KOPT-K1 (cell line): ENCODE data around the gene NRARP.

Experiments used
- H3K27ac ChIP-seq: fragments of 200-600 bp; sonication (generic); 2 replicates; pipeline ENCODE4 v1.5.1; 2016; ENCODE audit warnings: antibody characterized with exemption, mild to moderate bottlenecking, low read depth, low read length; ENCODE audit not compliant: poor library complexity, severe bottlenecking
- H3K36me3 ChIP-seq: fragments of 200-600 bp; sonication (generic); 2 replicates; pipeline ENCODE4 v1.5.1; 2017; ENCODE audit warnings: antibody characterized with exemption, mild to moderate bottlenecking, low read length, moderate library complexity; ENCODE audit not compliant: insufficient read depth
- H3K9me3 ChIP-seq: fragments of 200-600 bp; sonication (generic); 2 replicates; pipeline ENCODE4 v1.5.1; 2017; ENCODE audit warnings: antibody characterized with exemption, low read length, mild to moderate bottlenecking; ENCODE audit not compliant: insufficient read depth, poor library complexity, severe bottlenecking

Gene NRARP

DNA sequence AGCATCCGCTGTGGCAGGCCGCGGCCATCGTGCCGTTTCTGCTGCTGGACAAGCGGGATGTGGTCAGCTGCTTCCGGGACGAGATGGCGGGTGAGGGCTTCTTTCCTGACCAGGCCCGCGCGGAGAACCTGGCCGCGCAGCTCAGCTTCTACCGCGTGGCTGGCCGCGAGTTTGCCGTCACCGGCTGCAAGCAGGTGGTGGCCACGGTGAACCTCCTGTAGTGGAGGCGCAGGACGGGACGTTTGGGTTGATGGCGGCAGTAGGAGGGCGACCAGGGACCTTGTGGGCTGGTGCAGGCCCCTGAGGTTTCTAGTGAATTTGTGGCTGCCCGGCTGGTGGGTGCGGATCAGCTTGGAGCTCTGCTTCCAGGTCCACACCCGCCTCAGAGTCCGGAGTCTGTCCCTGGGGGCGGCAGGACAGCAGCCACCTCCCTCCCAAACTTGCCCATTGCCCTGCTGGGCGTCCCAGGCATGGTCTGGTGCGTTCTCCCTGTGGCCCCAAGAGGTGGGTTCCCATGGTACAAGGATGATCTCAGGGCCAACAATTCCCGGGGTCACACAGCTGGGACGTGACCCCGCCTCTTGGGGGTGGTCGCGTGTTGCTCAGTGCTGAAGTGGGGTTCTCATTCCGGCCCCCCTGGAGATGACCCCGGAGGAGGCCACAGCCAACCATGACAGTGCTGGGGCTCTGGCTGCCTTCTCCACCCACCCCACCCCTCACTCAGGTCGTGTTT lies 22.2 kb downstream of the NRARP start:
- Histone ChIP-seq H3K36me3 (no peaks in the 10 kb centered on the region), H3K27ac (no peak overlapping the region), H3K9me3 (no peaks in the 10 kb centered on the region)

DNA sequence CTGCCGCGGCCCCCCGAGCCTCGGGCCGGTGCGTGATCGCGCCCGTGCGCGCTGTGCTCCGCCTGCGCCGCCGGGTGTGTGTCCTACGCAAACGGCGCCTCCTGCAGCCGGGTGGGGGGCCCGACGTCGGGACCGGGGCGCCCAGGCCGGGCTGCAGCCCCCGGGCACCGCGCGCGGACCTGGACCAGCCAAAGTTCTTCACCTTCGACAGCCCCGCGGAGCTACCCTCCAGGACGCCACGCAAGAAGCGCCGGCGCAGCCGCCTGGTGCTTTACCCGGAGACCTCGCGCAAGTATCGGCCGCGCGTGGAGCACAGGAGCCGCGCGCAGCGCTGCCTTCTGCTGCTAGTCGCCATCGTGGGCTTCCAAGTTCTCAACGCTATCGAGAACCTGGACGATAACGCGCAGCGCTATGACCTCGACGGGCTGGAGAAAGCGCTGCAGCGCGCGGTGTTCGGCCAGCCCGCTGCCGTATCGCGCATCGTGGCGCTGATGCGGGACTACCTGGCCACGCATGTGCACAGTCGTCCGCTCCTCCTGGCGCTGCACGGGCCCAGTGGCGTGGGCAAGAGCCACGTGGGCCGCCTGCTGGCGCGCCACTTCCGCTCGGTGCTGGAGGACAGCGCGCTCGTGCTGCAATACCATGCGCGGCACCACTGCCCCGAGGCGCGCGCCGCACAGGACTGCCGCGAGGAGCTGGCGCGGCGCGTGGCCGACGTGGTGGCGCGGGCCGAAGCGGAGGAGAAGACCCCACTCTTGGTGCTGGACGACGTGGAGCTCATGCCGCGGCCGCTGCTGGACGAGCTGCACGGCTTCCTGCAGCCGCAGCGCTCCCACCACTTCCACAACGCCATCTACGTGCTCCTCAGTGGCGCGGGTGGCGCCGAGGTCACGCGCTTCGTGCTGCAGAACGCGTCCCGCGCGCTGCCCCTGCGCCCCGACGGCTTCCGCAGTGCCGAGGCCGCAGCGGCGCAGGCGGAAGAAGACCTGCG lies 23.1 kb downstream of the NRARP start:
- no peaks in the 10 kb centered on the region for H3K9me3 ChIP-seq
- peaks cover 2% of the 10 kb centered on the region; the same call in 1 of the 2 replicates for H3K36me3 ChIP-seq
- no peak overlapping the region for H3K27ac ChIP-seq

DNA sequence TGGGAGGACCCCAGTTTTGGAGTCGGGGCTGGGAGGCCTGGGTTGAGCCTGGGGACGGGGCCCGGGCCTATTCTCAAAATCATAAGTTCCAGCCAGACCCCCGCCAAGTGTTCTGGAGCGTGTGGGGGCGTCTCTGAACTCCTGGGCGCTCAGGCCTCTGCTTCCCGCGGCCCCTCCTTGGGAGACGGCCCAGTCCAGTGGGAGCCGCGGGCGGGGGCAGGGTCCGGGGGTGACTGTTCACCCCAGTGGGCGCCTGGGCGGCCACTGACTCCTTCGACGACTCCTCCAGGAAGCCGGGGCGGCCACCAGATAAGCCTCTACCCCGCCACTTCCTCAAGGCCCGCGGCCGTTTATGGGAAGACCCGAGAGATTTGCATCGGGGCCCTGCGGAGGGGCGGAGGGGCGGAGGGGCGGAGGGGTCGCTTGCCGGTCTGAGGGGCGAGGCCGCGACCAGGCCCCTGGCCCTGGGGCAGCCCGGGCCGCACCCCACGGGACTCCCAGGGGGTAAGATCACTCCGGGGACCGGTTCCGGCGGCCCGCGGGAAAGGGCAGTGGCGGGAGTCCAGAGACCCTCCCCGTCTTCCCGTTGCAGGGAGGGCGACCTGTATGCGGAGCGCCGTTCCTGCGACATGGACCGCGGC lies 23.9 kb downstream of the NRARP start:
- H3K9me3 ChIP-seq = no peaks in the 10 kb centered on the region
- no peak overlapping the region for H3K27ac ChIP-seq
- H3K36me3 ChIP-seq = peaks cover 8% of the 10 kb centered on the region

DNA sequence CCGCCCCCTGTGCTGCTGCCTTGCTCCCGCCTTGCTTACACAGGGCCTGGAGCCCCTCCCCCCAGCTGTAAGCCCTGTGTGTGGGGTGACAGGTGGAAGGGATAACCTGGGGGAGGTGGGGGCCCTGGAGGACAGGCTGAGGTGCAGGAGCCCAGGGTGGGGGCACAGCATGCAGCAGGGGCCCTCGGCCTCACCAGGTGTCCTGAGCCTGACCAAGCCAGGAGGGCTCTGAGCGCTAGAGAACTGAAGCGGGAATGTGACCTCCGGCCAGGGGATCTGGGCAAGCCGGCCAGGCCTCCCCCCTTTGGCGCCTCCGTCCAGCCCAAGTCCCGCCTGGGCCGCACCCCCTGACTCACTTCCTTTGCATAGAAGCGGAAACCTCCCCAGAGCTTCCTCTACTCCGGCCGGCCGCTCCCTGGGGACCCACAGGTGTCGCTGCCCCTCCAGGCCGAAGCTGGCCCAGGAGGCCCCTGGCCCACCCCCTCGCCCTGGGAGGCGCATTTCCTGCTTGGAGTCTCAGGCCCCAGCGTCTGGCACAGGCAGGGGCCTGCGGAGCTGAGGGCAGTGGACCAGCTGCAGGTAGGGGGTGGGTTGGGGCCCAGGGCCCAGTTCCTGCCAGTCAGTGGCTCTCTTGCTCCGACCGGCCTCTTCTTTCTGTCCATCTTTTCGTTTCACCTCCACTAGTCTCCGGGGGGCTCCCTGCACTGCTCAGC lies 24.6 kb downstream of the NRARP start, which contains the start of gene TOR4A:
TSS of gene TOR4A (plus strand) at position 398 of the 713 bp plus-strand sequence. CDS start 964 bp downstream, outside the sequence.
- H3K9me3 ChIP-seq = no peaks in the 10 kb centered on the region
- peaks cover 15% of the 10 kb centered on the region for H3K36me3 ChIP-seq
- no peak within 1 kb of the TSS for H3K27ac ChIP-seq

DNA sequence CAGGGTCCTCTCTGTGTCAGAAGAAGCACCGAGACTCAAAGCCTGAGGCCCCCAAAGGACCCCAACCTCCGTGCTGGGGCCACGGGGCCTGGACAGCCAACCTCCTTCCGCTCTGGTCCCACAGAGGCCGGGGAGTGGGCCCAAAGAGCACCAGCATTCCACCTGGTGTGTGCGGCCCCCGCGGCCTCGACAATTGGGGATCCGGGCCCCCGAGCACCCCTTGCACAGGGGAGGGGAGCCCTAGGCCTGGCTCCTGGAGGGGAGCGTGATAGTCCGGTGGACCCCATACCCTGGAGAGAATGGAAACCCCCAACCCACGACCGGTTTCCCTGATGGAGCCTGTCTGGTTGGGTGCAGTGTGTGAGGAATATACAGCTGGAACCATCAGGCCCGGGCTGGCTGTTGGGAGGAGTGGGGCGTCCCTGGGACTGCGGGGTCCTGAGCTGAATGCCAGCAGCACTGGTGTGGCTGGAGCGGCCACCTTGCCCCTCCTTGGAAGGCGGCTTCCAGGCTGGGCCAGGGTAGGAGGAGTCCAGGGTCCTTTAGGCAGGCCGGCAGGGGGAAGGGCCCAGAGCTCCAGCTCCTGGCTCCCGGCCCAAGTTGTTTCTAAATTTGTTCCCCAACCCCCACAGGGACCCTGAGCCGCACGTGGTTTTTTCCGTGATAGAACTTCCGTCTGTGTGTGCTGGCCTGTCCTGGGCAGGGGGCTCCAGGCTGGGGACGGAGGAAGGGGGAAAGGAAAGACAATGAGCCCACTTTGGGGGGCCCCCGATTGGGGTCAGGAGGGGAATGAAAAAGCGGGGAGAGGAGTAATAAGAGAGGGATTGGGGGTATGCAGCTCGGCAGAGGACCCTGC lies 25.4 kb downstream of the NRARP start:
- Histone ChIP-seq H3K36me3 (peaks cover 20% of the 10 kb centered on the region), H3K9me3 (no peaks in the 10 kb centered on the region), H3K27ac (no peak overlapping the region)

DNA sequence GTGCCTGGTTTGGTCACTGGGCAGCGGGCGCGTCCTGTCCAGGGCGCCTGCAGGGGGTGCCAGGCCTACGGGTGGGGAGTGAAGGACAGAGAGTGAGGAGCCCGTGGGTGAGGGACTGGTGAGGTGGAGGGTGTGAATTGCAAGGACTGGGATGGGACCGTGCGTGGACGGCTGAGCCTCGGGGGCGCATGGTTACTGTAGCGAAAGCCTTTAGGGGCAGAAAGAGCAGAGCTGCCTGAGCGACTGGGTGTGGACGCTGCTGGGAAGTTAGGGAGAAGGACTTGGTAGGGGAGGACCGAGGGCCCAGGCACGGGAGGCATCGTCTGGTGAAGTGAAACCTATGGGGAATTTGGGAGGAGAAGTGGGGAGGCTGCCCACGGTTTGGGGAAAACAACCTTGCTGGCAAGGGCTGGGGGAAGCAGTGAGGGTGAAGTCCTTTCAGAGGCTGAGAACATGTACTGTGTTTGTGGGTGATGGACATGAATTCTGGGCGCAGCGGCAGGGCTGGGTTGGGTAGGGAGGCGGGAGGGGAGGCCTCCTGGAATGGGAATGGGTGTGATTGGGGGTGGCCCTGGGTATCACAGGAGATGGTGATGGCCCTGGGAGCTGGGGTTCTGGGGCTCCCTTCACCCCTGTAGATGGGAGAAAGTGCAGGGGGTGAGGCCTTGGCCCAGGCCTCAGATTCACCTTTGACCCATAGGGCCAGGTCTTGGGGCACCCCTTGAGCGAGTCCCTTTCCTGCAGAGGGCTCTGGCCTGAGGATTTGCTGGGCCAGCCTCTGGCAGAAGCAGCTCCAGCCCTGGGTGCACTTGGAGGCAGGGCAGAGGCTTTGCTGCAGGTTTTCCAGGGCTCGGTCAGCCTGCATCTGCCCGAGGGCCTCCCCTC lies 26.2 kb downstream of the NRARP start:
- no peak overlapping the region for H3K27ac ChIP-seq
- H3K9me3 ChIP-seq = no peaks in the 10 kb centered on the region
- peaks cover 20% of the 10 kb centered on the region for H3K36me3 ChIP-seq

DNA sequence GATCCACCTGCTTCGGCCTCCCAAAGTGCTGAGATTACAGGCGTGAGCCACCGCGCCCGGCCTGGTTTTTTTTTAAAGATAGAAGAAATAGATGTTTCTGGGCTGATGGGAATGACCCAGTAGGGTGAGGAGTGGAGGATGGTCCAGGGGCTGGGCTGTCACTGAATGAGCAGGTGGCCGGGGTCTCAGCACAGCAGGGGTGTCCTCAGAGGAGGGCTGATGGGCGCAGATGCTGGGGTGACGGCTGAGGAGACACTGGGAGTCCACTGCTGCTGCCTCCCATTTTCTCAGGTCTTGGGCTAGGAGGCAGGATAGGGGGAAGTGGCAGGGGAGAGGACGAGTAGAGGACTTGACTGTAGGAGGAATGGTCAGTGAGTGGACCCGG lies 26.9 kb downstream of the NRARP start:
- peaks cover 20% of the 10 kb centered on the region for H3K36me3 ChIP-seq
- no peak overlapping the region for H3K27ac ChIP-seq
- no peaks in the 10 kb centered on the region for H3K9me3 ChIP-seq

DNA sequence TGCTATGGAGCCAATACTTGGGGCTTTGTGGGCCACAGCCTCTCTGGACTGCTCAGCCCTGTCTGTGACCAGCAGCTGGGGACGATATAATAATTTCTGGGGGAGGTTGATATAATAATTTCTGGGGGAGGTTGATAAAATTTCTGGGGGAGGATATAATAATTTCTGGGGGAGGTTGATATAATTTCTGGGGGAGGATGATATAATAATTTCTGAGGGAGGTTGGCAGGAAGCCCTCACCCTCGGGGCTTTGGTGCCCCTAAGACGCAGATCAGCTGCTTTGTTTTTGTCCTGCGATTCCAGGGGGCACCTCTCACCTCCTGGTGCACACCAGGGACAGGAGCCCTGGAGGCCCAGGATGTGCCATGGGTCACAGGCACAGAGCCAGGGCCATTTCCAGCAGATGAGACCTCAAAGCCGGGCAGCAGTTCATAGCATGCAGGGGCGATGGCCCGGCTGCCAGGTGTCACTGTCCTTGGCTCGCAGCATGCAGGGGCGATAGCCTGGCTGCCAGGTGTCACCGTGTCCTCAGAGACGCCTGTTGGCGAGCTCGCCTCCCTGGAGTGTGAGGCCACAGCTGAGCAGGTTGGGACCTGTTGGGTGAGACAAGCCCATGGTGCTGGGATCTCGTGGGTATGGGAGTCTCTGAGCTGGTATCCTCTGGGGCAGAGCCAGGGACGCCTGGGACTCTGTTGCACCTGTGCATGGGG lies 28.3 kb downstream of the NRARP start:
- Histone ChIP-seq H3K27ac (no peak overlapping the region), H3K36me3 (peaks cover 32% of the 10 kb centered on the region), H3K9me3 (no peaks in the 10 kb centered on the region)

DNA sequence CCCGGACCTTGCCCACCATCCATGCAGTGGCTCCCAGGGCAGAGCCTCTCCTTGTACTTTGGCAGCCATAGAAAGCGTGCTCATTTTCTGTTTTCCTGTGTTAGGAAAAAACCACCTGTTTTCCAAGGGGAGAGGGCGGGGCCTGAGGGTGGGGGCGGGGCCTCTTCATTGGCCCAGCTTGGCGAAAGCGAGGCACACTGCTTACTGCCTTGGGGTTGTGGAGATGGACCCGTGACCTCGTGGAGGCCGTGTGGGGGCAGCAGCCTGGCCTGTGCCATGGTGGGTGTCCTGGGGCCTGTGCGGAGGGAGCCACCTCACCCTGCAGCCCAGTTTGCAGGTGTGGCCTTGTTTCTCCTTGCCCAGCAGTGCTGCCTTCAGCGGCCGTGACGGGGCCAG lies 29.0 kb downstream of the NRARP start:
- H3K27ac ChIP-seq = no peak overlapping the region
- no peaks in the 10 kb centered on the region for H3K9me3 ChIP-seq
- H3K36me3 ChIP-seq = peaks cover 38% of the 10 kb centered on the region

DNA sequence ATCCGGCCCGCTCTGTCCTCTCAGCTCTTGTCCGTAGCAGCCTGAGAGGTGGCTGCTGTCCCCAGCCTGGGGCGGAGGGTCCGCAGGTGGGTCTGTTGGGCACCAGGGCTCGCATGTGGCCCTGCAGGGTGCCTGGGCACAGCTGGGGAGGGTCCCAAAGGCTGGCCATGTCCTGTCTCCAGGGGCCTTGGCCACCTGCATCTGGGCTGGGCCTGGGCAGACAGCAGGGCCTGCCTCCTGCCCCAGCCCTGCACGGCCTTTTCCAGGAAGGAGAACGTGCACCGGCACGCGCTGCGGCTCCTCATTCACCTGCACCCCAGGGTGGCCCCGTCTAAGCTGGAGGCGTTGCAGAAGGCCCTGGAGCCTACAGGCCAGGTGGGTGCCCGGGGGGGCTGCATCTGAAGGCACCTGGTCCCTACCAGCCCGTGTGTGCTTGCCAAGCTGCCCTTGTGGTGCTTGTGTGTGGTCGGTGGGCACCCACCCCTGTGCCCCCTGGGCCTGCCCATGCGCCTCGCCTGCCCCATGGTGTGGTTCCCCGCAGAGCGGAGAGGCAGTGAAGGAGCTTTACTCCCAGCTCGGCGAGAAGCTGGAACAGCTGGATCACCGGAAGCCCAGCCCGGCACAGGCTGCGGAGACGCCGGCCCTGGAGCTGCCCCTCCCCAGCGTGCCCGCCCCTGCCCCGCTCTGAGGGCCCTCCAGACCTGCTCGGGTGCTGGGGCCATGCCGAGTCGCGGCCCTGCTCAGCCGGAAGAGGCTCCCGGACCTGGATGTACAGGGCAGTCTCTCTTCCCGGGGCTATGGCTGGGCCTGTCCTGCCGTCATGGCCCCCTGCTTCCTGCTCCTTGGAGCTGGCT lies 29.6 kb downstream of the NRARP start:
- peaks cover 44% of the 10 kb centered on the region for H3K36me3 ChIP-seq
- no peak overlapping the region for H3K27ac ChIP-seq
- H3K9me3 ChIP-seq = no peaks in the 10 kb centered on the region

DNA sequence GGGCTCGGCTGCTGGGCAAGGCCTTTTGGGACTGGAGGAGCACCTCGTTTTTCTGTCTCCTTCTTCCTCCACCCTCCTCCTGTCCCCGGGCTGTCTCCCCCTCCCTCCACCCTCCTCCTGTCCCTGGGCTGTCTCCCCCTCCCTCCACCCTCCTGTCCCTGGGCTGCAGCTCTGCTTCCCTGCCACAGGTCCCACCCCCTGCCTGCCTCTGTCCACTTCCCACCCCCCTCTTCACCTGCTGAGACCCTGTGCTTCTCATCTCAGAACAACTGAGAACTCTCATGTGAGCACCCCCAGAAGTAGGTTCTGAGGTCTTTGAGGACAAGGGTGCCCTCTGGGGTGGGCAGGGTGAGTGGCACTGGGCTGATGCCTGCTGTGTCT lies 30.4 kb downstream of the NRARP start:
- H3K9me3 ChIP-seq = no peaks in the 10 kb centered on the region
- H3K36me3 ChIP-seq = peaks cover 51% of the 10 kb centered on the region
- no peak overlapping the region for H3K27ac ChIP-seq
